Colonic mucosa (tissue), 4 donors: ENCODE data around the gene PLEKHM3. TPM values are rescaled to one million over a fixed set of nuclear protein-coding genes. Genes with fewer than 3 reads are reported as not detected.

Experiments used
- DNase-seq: peaks from one replicate; pipeline ENCODE4 v3.0.0-alpha.2; 2020
- H3K27ac ChIP-seq: fragments of 200-600 bp; one replicate; pipeline ENCODE4 v1.8.0; 2021
- H3K27me3 ChIP-seq: fragments of 200-600 bp; one replicate; pipeline ENCODE4 v1.8.0; 2021
- H3K36me3 ChIP-seq: fragments of 200-600 bp; one replicate; pipeline ENCODE4 v1.8.0; 2021
- H3K4me1 ChIP-seq: fragments of 200-600 bp; one replicate; pipeline ENCODE4 v1.8.0; 2021; ENCODE audit warnings: mild to moderate bottlenecking
- H3K4me3 ChIP-seq: fragments of 200-600 bp; one replicate; pipeline ENCODE4 v1.8.0; 2021
- H3K9ac ChIP-seq, 2 donors: one replicate each; pipeline ENCODE4 v1.7.0; 2013; ENCODE audit warnings: control low read depth in 2 of 2, low read depth in 2 of 2, low read length in 2 of 2
- H3K9me3 ChIP-seq: fragments of 200-600 bp; one replicate; pipeline ENCODE4 v1.8.0; 2021
- intact Hi-C: fragments of 100-400 bp; cut with DNase I; formaldehyde crosslinking; loops from one replicate; pipeline ENCODE4 v1.14.1; 2022
- total RNA-seq, 2 donors: library from RNA; stranded (reverse); fragmentation: NEBNext Ultra II Directional in 1 of 2; extraction: Animal tissue kit (Norgen Biotek cat#: 25700) in 1 of 2; gene quantifications; one replicate each; pipeline ENCODE4 v1.2.1, GENCODE V29; 2021
- TF ChIP-seq, protein P1 (sequence below): fragments of 200-600 bp; IDR thresholded peaks from one replicate; pipeline ENCODE4 v1.8.0; 2022; ENCODE audit warnings: antibody characterized with exemption, mild to moderate bottlenecking
- donor health status: healthy.
- donor health status: DM: no; HTN: no; CAD: no.
- donor health status: DM: no; HTN: no; CAD: no.

Gene PLEKHM3
- total RNA-seq, 2 donors from 2014 or later = 5.7 to 8.3 TPM

DNA sequence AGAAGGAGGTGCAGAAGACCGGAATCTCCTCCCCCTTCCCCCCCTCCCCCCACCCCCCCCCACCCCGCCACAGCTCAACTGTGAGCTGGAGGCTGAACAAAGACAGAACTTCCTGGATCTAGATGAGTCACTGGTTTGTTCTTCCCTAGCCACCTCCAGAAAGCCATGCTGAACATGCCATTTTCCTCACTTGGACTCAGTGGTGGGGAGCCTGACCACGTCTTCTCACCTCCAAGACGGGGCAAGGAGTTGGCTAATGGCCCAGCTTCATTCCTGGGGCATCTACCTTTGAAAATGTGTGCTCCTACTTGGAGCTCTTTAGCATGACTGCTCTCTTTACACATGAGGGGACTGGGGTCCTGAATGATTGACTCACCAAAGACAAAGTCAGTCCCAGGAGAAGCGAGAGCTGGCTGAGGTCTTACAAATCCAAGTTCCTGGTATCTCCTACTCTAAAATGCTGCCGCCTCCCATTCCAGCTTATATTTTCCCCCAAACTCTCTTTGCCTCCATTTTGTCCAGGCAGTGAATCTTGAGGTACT is 233.0 kb downstream of the PLEKHM3 start:
- intact Hi-C loops = no loop called here
- no peak for DNase-seq
- Histone ChIP-seq H3K4me3 (no peak overlapping the region), H3K4me1 (peaks cover 8% of the 10 kb centered on the region), H3K27ac (peak overlapping the region; percentile 36), H3K27me3 (no peaks in the 10 kb centered on the region), H3K9ac (no peak overlapping the region), H3K9me3 (no peaks in the 10 kb centered on the region), H3K36me3 (no peaks in the 10 kb centered on the region)
- TF ChIP-seq, protein P1, sequence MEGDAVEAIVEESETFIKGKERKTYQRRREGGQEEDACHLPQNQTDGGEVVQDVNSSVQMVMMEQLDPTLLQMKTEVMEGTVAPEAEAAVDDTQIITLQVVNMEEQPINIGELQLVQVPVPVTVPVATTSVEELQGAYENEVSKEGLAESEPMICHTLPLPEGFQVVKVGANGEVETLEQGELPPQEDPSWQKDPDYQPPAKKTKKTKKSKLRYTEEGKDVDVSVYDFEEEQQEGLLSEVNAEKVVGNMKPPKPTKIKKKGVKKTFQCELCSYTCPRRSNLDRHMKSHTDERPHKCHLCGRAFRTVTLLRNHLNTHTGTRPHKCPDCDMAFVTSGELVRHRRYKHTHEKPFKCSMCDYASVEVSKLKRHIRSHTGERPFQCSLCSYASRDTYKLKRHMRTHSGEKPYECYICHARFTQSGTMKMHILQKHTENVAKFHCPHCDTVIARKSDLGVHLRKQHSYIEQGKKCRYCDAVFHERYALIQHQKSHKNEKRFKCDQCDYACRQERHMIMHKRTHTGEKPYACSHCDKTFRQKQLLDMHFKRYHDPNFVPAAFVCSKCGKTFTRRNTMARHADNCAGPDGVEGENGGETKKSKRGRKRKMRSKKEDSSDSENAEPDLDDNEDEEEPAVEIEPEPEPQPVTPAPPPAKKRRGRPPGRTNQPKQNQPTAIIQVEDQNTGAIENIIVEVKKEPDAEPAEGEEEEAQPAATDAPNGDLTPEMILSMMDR = no peak

DNA sequence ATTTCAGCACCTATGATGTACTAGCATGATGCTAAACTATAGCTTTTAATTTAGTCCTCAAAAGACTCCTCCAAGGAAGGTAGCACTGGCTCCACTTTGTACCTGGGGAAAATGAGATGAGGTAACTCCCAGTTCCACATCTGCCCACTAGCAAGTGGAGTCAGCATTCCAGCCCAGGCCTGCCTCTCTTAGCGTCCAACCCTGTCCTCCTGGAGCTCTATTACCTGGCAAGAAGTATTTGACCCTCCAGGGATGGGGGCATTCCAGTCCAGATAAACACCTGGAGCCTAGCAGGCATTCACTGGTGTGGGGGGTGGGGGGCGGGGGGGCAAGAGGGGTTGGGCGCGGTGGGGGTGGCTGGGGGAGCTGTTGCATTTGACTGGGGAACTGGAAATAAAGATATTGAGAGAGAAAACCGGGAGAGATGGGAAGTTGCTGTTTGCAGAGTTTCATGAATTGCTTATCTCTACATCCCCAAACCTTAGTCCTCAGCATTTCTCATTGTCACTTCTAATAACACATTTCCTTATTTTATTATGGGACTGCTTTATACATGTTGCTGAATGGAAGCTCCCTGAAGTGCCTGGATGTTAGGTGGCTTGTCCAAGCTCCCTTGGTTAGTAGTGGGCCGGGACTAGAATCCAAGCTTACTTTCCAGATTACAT is 233.6 kb downstream of the PLEKHM3 start:
- Histone ChIP-seq H3K27ac (no peak overlapping the region), H3K36me3 (no peaks in the 10 kb centered on the region), H3K9ac (no peak overlapping the region), H3K9me3 (no peaks in the 10 kb centered on the region), H3K27me3 (no peaks in the 10 kb centered on the region), H3K4me3 (no peak overlapping the region), H3K4me1 (peaks cover 5% of the 10 kb centered on the region)
- TF ChIP-seq, protein P1 = no peak
- intact Hi-C loops = no loop called here
- DNase-seq = no peak

DNA sequence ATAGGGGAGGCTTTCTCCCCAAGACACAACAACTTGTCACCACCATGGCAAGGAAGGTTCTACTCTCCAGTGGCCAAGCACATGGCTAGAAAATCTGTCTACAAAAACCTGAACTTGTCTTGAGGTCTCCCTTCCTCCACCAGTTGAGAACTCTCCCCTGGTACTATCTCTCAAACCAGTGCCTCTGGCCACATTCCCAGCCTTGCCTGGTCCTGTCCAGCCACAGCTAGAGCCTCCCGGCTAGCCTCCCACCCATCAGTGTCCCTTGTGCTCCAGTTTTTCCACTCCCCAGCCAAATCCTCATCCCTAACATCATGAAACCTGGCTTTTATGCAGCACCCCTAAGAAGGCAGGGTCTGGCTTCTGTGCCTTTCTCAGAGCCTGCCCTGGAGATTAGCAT is 234.4 kb downstream of the PLEKHM3 start:
- H3K27ac ChIP-seq = no peak overlapping the region
- no peaks in the 10 kb centered on the region for H3K27me3 ChIP-seq

DNA sequence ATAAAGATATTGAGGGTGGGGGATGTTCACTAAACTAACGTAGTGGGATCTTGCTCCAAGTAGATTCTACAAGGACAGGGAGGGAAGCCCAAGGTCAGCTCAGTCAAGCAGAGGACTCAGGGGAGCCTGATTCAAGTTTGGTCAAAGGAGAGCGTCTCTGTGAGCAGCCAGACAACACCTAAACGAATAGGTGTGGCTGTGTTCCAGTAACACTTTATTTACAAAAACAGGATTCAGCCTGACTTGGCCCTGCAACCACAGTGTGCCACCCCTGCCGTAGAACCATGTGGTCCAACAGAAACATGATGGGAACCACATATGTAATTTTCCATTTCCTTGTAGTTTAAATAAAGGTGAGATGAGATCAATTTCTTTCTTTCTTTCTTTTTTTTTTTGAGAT is 237.5 kb downstream of the PLEKHM3 start:
- no peak overlapping the region for H3K4me3 ChIP-seq
- no peaks in the 10 kb centered on the region for H3K27me3 ChIP-seq
- no peaks in the 10 kb centered on the region for H3K4me1 ChIP-seq
- intact Hi-C loops = no loop called here
- DNase-seq = no peak
- no peaks in the 10 kb centered on the region for H3K9me3 ChIP-seq
- H3K27ac ChIP-seq = no peak overlapping the region
- H3K9ac ChIP-seq = no peak overlapping the region
- TF ChIP-seq, protein P1 = no peak
- H3K36me3 ChIP-seq = no peaks in the 10 kb centered on the region

More for the DNA sequence above, 234.4 kb downstream of the PLEKHM3 start:
- intact Hi-C loops = no loop called here
- Histone ChIP-seq H3K4me1 (no peaks in the 10 kb centered on the region), H3K36me3 (no peaks in the 10 kb centered on the region), H3K9ac (no peak overlapping the region), H3K9me3 (no peaks in the 10 kb centered on the region), H3K4me3 (no peak overlapping the region)
- TF ChIP-seq, protein P1 = no peak
- DNase-seq = no peak

DNA sequence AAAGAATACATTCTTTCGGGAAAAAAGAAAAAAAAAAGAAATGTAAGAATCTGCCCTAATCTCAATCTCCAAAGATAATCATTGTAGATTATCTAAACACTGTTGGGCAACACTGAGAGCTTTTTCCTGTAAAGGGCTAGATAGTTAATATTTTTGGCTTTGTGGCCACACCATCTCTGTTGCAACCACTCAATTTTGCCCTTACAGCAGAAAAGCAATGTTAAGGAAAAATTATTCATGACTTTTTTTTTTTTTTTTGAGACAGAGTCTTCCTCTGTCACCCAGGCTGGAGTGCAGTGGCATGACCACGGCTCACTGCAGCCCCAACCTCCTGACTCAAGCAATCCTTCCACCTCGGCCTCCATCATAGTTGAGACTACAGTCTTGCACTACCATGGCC is 238.3 kb downstream of the PLEKHM3 start:
- no peaks in the 10 kb centered on the region for H3K4me1 ChIP-seq
- no peak overlapping the region for H3K4me3 ChIP-seq
- intact Hi-C loops = no loop called here

More for the DNA sequence above, 238.3 kb downstream of the PLEKHM3 start:
- Histone ChIP-seq H3K27me3 (no peaks in the 10 kb centered on the region), H3K36me3 (no peaks in the 10 kb centered on the region), H3K9ac (no peak overlapping the region), H3K9me3 (no peaks in the 10 kb centered on the region), H3K27ac (no peak overlapping the region)
- TF ChIP-seq, protein P1 = no peak
- DNase-seq = no peak
